Measurements from ENCODE around the gene MORN5.

MORN5 gene

DNA sequence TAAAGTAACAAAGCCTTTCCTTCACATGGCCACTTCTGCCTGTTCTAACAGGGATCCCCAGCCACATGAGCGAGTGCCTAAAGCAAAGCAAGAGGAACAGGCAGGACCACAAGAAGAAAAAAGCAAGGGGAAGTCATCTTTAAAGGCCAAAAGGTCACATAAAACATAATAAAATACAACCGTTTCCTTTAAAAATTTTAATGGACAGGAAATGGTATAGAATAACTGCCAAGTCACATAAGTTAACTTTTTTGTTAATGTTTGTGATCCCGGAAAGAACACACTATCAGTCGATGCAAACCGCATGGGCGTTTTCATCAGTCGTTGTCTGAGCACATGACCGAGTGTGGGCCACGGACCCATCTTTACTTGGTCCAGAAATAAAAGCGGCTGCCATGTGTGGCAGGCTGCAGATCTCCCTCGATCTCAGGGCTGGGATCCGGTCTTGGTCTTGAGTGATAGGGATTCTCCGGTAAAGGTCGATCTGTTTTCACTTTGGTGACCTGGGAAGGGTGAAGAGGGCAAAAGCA is 15.8 kb upstream of the MORN5 start:
- no peak for TF ChIP-seq GATA3 (IDR thresholded peaks at IDR 0.05; ENCODE audit: low read depth, low read length)
- no peak for TF ChIP-seq GATA2 (IDR thresholded peaks at IDR 0.05; ENCODE audit: low read depth, low read length)

DNA sequence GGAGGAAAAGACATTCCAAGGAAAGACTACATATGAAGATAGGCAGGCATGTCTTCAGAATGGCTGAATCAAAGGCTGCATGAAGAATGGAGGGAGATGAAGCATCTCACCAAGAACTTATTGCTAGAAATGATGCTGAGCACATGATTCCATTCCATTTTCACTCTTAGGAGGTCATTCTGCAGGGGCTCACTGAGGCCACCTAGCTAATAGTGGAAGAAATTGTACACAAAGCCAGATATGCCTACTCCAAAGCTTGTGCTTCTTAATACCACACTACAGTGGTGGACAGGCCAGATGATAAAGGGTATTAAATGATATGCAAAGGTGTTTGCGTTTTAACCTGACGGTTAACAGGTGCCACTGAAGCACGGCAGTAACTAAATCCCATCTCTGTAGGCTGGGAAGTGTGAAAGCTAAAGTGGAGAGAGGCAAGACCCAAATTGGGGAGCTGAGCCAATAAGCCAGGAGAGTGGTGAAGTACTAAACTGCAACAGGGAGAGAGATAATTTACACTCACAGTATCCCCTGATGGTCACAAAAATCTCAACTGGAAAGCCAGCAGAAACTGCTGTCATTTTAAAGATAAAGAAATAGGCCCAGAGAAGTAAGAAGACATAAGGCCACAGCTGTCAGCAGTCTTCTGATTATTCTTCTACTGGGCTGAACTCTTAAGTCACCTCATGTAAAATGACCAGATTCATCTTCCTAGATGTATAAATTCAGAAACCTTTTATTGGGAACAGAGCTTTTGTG is 14.7 kb upstream of the MORN5 start:
- TF ChIP-seq GATA3 (IDR thresholded peaks at IDR 0.05; ENCODE audit: low read depth, low read length), result no peak
- no peak for TF ChIP-seq GATA2 (IDR thresholded peaks at IDR 0.05; ENCODE audit: low read depth, low read length)

GRCh38 chr9:122145592-122145863 is 14.2 kb upstream of the MORN5 start:
- no peak for TF ChIP-seq GATA2 (IDR thresholded peaks at IDR 0.05; ENCODE audit: low read depth, low read length)
- TF ChIP-seq GATA3 (IDR thresholded peaks at IDR 0.05; ENCODE audit: low read depth, low read length), result no peak

DNA sequence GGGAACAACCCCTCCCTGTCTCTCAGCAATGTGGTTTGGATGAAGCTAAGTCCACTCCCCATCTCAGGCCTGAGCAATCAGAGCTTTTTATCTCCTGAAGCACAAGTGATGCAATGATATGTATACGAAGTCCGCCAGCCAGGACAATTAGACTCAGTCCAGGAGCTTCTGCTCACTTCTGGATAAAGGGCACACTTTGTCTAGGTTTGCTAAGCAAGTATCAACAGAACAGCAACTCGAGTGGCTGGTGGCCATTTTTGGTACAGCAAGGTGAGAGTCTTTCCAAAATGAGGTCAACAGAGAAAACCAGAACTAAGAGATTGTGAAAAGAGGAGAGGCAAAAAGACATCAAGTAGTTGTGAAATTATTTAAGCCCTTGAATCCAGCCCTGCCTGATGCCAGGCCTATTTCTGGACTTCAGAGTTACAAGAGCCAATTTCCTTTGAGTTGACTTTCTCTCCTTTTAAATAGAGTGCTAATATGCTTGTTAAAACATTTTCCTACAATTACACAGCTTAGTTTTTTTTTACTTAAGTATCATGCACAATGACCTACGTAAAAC is 8.4 kb upstream of the MORN5 start:
- TF ChIP-seq GATA2 (IDR thresholded peaks at IDR 0.05; ENCODE audit: low read depth, low read length) (no peak), GATA3 (IDR thresholded peaks at IDR 0.05; ENCODE audit: low read depth, low read length) (no peak)

GRCh38 chr9:122155796-122156195 is 3.9 kb upstream of the MORN5 start:
- TF ChIP-seq GATA2 (IDR thresholded peaks at IDR 0.05; ENCODE audit: low read depth, low read length) (no peak), GATA3 (IDR thresholded peaks at IDR 0.05; ENCODE audit: low read depth, low read length) (no peak)

DNA sequence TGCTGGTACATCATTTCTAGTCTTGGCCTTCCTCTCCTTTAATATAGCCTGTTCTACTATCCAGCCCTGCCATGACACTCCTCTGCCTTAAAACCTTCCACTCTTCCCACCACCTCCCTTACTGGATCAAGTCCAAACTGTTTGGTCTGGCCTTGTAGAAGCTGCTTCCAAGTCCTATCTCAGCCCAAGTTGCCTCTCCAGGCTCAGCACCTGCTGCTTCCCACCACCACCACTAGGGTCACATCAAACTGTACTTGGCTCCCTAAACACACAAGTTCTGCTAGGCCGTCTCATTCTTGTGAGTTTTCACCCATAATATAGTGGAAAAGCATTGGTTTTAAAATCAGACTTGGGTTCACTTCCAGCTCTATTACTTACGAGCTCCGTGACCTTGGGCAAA is 1.5 kb upstream of the MORN5 start:
- TF ChIP-seq GATA3 (IDR thresholded peaks at IDR 0.05; ENCODE audit: low read depth, low read length), result no peak
- TF ChIP-seq GATA2 (IDR thresholded peaks at IDR 0.05; ENCODE audit: low read depth, low read length), result no peak

DNA sequence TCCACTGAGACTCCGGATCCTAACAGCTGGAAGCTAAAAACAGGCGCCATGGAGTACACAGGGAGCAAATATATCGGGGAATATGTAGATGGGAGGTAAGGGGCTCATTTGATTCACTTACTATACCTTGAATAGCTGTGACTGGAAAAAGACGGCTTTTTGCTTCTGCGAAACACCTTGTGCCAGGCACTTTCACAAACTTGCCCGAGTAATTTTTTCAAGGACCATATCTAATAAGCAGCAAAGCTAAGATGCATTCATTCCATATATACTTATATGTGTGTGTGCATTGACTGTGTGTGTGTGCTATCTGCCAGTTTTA is 178 bp downstream of the MORN5 start:
- TF ChIP-seq GATA2 (IDR thresholded peaks at IDR 0.05; ENCODE audit: low read depth, low read length) (no peak), GATA3 (IDR thresholded peaks at IDR 0.05; ENCODE audit: low read depth, low read length) (no peak)

- TF ChIP-seq GATA3 (IDR thresholded peaks at IDR 0.05; ENCODE audit: low read depth, low read length) (no peak), GATA2 (IDR thresholded peaks at IDR 0.05; ENCODE audit: low read depth, low read length) (no peak)
Observed at GRCh38 chr9:122162415-122162814, 2.7 kb downstream of the MORN5 start.

- TF ChIP-seq GATA3 (IDR thresholded peaks at IDR 0.05; ENCODE audit: low read depth, low read length) (no peak), GATA2 (IDR thresholded peaks at IDR 0.05; ENCODE audit: low read depth, low read length) (no peak)
Observed at GRCh38 chr9:122164286-122164685, 4.6 kb downstream of the MORN5 start.

DNA sequence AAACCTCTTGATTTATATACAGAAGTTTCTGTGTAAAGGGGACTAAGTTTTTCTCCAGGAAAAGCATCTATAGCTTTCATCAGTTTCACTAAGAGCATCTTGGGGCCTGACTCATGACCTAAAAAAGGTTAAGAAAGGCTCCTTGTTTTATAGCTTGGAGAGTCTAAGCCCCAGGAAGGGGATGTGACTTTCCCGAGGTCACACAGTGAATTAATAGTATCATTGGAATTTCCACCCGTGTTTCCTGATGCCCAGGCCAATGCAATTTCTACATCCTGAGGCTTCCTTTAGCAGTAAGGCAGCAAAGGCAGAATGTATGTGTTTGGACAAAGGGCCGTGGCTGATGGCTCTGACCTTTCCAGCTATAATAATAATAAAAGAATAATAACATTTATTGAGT is 8.6 kb downstream of the MORN5 start:
- no peak for TF ChIP-seq GATA3 (IDR thresholded peaks at IDR 0.05; ENCODE audit: low read depth, low read length)
- TF ChIP-seq GATA2 (IDR thresholded peaks at IDR 0.05; ENCODE audit: low read depth, low read length), result no peak

- TF ChIP-seq GATA2 (IDR thresholded peaks at IDR 0.05; ENCODE audit: low read depth, low read length) (no peak), GATA3 (IDR thresholded peaks at IDR 0.05; ENCODE audit: low read depth, low read length) (no peak)
Observed at GRCh38 chr9:122172131-122172530, 12.4 kb downstream of the MORN5 start.

DNA sequence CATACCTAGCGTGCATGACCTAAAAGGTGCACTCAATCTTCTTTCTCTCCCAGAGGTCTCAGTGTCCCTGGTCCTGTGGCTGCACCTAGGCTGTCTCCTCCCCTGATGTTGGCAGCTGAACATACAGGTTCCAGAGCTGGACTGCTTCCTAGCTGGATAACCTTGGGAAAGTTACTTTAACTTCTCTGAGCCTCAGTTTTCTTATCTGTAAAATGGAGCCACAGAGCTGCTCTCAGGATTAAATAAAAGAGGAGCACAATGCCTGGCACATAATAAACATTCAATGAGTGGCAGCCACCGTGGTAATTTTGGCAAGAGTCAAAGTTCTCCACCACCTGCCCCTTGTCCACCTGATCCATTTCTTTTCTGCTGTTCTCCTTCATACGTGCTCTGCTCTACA is 14.0 kb downstream of the MORN5 start:
- no peak for TF ChIP-seq GATA2 (IDR thresholded peaks at IDR 0.05; ENCODE audit: low read depth, low read length)
- TF ChIP-seq GATA3 (IDR thresholded peaks at IDR 0.05; ENCODE audit: low read depth, low read length), result no peak

DNA sequence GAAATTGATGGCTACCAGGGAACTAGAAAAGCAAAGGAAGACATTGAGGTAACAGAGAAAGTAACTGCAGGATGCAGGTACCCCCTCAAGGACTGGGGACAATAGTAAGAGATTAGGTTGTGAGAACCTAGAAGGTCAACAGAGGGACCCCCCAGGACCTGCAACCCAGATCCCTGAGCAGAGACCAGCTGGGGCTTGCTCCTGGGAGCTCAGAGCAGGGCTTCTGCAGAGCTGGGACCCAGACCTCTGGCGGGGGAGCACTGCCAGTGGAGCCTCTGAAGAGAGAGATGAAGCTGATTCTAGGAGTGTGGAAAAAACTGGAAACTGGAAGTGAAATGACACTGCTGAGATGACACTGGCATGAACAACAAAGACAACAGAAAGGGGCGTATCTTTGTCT is 17.2 kb downstream of the MORN5 start:
- TF ChIP-seq GATA3 (IDR thresholded peaks at IDR 0.05; ENCODE audit: low read depth, low read length), result no peak
- no peak for TF ChIP-seq GATA2 (IDR thresholded peaks at IDR 0.05; ENCODE audit: low read depth, low read length)

GRCh38 chr9:122179054-122179689 is 19.5 kb downstream of the MORN5 start:
- TF ChIP-seq GATA2 (IDR thresholded peaks at IDR 0.05; ENCODE audit: low read depth, low read length) (no peak), GATA3 (IDR thresholded peaks at IDR 0.05; ENCODE audit: low read depth, low read length) (no peak)

GRCh38 chr9:122179690-122180074 is 20.0 kb downstream of the MORN5 start:
- TF ChIP-seq GATA3 (IDR thresholded peaks at IDR 0.05; ENCODE audit: low read depth, low read length), result no peak
- TF ChIP-seq GATA2 (IDR thresholded peaks at IDR 0.05; ENCODE audit: low read depth, low read length), result no peak

Data from SH-SY5Y (cell line).